Measurements from ENCODE around the gene TBXAS1.

DNA sequence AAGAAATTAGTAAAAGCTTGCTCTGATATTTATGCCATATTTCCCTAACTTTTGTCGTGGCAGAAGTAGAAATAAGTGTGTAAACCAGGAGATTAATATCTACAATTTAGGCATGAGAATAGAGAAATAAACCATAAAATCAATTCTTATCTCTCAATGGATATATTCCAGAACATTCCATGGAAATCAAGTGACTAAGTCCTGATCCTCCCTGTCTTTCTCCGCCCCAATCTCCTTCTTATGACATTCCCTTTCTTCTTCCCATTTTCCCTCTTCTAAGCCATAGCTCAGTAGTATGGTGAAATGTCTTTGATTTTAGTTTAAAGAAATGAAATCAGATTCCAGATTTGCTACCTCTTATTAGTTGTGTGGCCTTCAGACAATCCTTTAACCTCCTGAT, 88.8 kb downstream of the TBXAS1 start:
- TF ChIP-seq, protein P1, sequence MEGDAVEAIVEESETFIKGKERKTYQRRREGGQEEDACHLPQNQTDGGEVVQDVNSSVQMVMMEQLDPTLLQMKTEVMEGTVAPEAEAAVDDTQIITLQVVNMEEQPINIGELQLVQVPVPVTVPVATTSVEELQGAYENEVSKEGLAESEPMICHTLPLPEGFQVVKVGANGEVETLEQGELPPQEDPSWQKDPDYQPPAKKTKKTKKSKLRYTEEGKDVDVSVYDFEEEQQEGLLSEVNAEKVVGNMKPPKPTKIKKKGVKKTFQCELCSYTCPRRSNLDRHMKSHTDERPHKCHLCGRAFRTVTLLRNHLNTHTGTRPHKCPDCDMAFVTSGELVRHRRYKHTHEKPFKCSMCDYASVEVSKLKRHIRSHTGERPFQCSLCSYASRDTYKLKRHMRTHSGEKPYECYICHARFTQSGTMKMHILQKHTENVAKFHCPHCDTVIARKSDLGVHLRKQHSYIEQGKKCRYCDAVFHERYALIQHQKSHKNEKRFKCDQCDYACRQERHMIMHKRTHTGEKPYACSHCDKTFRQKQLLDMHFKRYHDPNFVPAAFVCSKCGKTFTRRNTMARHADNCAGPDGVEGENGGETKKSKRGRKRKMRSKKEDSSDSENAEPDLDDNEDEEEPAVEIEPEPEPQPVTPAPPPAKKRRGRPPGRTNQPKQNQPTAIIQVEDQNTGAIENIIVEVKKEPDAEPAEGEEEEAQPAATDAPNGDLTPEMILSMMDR (IDR thresholded peaks at IDR 0.05): no peak
- TF ChIP-seq POLR2A (IDR thresholded peaks at IDR 0.05): no peak
